Measurements from ENCODE around the gene PHKB. TPM values are rescaled to one million over a fixed set of nuclear protein-coding genes. Genes with fewer than 3 reads are reported as not detected.
A peak's percentile ranks its signal among the peaks of the same experiment; 100 is the strongest.

PHKB gene
- total RNA-seq, 2 donors from 2014 or later = 32.7 to 46.7 TPM

DNA sequence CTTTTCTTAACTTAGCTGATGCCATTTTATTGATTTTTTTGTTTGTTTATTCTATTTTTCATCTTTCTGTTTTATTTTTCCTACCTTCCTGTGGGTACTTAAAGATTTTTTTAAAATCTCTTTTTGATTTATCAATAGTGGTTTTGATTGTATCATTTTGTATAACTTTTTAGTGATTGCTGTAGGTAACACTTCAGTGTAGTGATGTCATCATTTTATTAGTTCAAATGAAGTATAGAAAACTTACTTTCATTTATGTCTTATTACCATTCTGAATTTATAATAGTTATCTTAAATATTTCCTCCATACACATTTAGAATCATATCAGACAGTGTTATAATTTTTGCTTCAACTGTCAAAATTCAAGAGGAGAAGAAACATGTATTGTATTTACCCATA is 115.9 kb downstream of the PHKB start:
- DNase-seq (ENCODE audit: low spot score) = no peak
- peaks cover 28 to 37% of the 10 kb centered on the region in 2 donors for H3K4me1 Mint-ChIP-seq (ENCODE audit: low read depth in 2 of 2)
- peaks cover 4% of the 10 kb centered on the region for H3K36me3 Mint-ChIP-seq
- no peak overlapping the region for H3K27ac Mint-ChIP-seq
- H3K4me3 Mint-ChIP-seq = no peak overlapping the region
- H3K9me3 Mint-ChIP-seq = no peaks in the 10 kb centered on the region
- ATAC-seq = no peak
- no peaks in the 10 kb centered on the region for H3K27me3 Mint-ChIP-seq

DNA sequence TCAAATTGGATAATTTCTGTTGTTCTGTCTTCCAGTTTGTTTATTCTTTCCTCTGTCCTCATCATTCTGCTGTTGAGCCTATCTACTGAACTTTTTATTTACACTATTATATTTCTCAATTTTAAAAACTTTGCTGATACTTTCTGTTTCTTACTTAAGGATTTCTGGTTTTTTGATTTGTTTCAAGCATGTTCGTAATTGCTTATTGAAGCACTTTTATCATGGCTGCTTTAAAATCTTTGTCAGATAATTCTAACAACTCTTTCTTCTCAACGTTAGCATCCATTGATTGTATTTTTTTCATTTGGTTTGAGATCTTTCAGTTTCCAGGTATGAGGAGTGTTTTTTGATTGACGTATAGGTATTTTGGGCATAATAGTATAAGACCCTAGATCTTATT is 116.9 kb downstream of the PHKB start:
- H3K9me3 Mint-ChIP-seq = no peaks in the 10 kb centered on the region
- no peak for ATAC-seq

DNA sequence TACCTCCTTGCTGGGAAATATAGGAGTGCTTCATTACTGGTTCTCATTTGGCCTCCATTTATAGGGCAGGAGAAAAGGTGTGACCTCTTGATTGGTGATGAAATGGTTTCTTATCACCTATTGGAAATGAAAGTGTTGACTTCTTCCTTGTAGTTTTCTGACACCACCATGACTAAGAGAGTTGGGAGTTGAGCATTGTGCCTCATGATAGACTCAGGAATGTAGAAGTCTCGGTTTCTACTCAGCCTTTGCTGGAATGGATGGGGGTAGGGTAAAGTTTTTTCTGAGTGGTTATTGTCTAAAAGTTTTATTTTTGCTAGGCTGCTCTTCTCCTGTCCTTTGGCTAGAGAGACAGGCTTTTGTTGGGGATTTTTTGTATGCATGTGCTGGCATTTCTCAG is 117.4 kb downstream of the PHKB start:
- Mint-ChIP-seq H3K4me1 (ENCODE audit: low read depth in 2 of 2) (peaks cover 21 to 32% of the 10 kb centered on the region in 2 donors), H3K27ac (no peak overlapping the region), H3K36me3 (no peaks in the 10 kb centered on the region), H3K9me3 (no peaks in the 10 kb centered on the region), H3K27me3 (no peaks in the 10 kb centered on the region), H3K4me3 (no peak overlapping the region)
- DNase-seq (ENCODE audit: low spot score) = no peak
- no peak for ATAC-seq

More for the DNA sequence above, 116.9 kb downstream of the PHKB start:
- Mint-ChIP-seq H3K27me3 (no peaks in the 10 kb centered on the region), H3K4me3 (no peak overlapping the region), H3K27ac (no peak overlapping the region), H3K4me1 (ENCODE audit: low read depth in 2 of 2) (peaks cover 21 to 32% of the 10 kb centered on the region in 2 donors), H3K36me3 (no peaks in the 10 kb centered on the region)
- no peak for DNase-seq (ENCODE audit: low spot score)

DNA sequence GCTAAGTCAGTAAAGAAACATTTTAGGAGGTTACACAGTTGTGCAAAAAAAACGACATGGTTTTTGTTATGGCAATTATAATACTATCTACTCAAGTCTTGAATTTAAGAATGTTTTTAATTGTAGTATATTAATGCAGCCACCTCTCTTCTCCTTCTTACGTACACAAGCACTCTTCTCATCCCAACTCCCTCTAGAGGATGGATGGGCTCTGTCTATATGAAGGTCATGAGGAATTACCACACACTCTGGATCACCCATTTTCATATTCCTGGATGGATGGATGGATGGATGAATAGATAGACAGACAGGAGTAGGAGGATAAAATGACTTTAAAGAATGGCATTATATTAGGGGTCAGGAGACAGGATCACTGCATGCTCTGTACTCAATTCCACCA is 120.0 kb downstream of the PHKB start:
- peaks cover 11 to 18% of the 10 kb centered on the region in 2 donors for H3K4me1 Mint-ChIP-seq (ENCODE audit: low read depth in 2 of 2)
- H3K36me3 Mint-ChIP-seq = no peaks in the 10 kb centered on the region
- no peak overlapping the region for H3K4me3 Mint-ChIP-seq
- DNase-seq (ENCODE audit: low spot score) = no peak
- H3K9me3 Mint-ChIP-seq = no peaks in the 10 kb centered on the region
- H3K27ac Mint-ChIP-seq = no peak overlapping the region
- no peak for ATAC-seq
- no peaks in the 10 kb centered on the region for H3K27me3 Mint-ChIP-seq

DNA sequence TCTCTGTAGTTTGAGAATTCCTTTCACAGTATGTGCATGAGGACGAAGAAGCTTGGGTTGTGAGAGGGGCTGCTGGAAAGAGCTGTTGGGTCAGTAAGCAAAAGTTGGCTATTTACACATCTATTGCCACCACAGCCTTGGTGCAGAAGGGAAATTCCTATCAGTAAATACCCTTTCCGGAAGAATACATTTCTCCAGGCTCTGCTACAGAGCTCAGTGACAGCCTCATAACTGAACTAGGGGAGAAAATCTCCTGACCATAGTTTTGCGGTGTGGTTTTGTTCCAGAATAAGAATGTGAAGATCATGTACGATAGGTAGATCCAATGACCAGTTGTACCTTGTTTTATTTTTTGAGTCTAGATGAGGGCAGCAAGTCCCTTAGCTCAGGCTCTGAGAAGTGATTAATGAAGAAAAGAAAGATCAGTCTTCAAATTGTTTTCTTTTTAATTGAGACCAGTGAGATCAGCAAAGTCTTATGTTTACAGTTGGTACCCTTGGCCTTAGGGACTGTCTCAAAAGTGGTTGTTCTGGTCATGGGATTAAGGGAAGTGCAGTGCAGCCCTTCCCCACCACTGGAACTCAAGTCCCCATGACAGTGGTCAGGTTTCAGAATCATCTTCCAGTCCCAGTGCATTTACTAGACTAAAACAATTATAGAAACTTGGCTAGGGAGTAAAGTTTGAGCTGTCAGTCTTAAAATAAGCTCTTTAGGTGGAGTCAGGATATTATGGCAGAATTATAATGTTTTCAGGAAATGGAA is 123.5 kb downstream of the PHKB start:
- Mint-ChIP-seq H3K36me3 (peaks cover 4% of the 10 kb centered on the region), H3K9me3 (no peaks in the 10 kb centered on the region), H3K27ac (no peak overlapping the region), H3K27me3 (no peaks in the 10 kb centered on the region), H3K4me1 (ENCODE audit: low read depth in 2 of 2) (no peaks in the 10 kb centered on the region), H3K4me3 (no peak overlapping the region)
- ATAC-seq (no peak), DNase-seq (ENCODE audit: low spot score) (no peak)

DNA sequence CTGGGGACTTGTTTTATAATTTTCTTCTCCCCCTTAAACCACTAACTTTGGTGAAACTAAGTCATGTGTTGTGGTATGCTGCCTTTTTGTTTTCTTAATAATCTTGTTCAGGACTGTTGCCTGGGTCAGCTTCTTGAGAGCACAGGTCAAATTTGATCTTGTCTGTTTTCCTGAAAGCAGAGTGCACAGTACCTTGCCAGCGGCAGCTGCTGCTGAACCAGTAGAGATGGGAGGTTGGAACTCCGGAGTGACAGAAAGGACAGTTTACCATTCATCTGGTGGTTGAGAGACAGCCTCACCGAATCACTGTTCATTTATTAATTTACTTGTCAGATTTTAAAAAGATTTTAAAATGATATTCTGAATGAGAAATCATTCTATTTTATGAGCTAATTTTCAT is 125.0 kb downstream of the PHKB start:
- peaks cover 13% of the 10 kb centered on the region for H3K36me3 Mint-ChIP-seq
- H3K27me3 Mint-ChIP-seq = no peaks in the 10 kb centered on the region
- no peaks in the 10 kb centered on the region for H3K9me3 Mint-ChIP-seq
- peaks cover 5 to 6% of the 10 kb centered on the region in 2 donors for H3K4me1 Mint-ChIP-seq (ENCODE audit: low read depth in 2 of 2)
- ATAC-seq = no peak
- no peak overlapping the region for H3K27ac Mint-ChIP-seq
- no peak for DNase-seq (ENCODE audit: low spot score)
- H3K4me3 Mint-ChIP-seq = no peak overlapping the region

DNA sequence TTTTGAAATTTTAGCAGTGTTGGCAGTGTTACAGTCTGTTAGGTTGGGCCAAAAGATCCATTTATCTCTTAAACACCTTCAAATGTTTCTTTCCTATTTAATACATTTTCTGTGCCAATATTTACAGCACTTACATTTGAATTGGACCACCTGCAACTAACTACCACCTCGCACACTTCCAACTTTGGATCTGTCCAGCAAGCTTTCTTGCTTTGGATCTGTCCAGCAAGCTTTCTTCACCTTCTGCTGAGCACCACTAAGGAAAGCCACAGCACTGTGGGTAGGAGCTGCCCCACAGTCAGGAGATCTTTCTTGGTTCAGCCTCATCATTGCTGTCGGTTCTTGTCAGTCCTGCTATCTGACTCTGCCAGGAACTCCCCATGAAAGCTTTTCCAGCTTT is 129.3 kb downstream of the PHKB start:
- no peaks in the 10 kb centered on the region for H3K9me3 Mint-ChIP-seq
- H3K4me1 Mint-ChIP-seq (ENCODE audit: low read depth in 2 of 2) = peaks cover 23 to 25% of the 10 kb centered on the region in 2 donors
- H3K27me3 Mint-ChIP-seq = no peaks in the 10 kb centered on the region
- ATAC-seq = no peak
- H3K4me3 Mint-ChIP-seq = no peak overlapping the region
- H3K36me3 Mint-ChIP-seq = peaks cover 27% of the 10 kb centered on the region
- no peak for DNase-seq (ENCODE audit: low spot score)
- H3K27ac Mint-ChIP-seq = no peak overlapping the region

DNA sequence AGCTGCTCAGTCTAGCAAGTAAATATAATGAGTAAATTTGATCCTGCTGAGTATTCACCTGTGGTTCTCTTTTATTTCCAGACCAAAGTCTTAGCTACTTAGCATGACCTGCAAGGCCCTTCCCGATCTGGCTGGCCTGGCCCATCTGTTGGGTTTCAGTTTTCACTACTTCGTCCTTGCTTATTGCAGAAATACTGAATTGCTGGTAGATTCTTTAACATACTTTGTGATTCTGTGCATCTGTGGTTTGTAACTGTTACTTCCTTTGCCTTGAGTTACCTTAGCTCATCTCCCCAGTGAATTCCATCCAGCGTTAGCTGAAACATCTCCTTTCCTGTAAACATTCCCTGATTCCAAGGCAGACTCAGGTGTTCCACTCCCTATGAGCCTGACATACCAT is 131.1 kb downstream of the PHKB start:
- Mint-ChIP-seq H3K27ac (peak overlapping the region; percentile 42 to 44), H3K4me3 (peak overlapping the region; percentile 44), H3K27me3 (no peaks in the 10 kb centered on the region), H3K36me3 (peaks cover 27% of the 10 kb centered on the region), H3K4me1 (ENCODE audit: low read depth in 2 of 2) (peaks cover 23 to 25% of the 10 kb centered on the region in 2 donors), H3K9me3 (no peaks in the 10 kb centered on the region)
- ATAC-seq (peak; percentile 11 to 43), DNase-seq (ENCODE audit: low spot score) (no peak)

DNA sequence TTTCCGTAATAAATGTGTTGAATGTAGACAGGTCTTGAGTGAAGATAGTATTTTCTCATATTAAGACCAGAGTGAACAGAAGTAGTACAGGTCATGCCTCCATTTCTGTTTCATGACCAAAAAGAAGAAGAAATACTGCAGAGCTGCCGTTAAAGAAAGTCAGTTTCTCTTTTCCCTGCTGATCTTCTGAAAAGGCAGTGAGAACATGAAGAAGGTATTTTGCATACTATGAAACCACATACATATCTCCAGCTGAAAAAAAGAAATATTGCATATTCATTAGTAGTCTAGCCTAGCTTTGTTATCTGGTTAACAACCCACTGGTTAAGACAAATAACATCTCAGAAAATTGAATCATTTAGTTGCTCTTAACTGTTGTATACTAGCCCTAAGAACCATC is 138.4 kb downstream of the PHKB start:
- no peak overlapping the region for H3K4me3 Mint-ChIP-seq
- H3K9me3 Mint-ChIP-seq = no peaks in the 10 kb centered on the region
- no peak overlapping the region for H3K27ac Mint-ChIP-seq
- no peak for ATAC-seq
- peaks cover 6% of the 10 kb centered on the region for H3K36me3 Mint-ChIP-seq
- no peaks in the 10 kb centered on the region for H3K27me3 Mint-ChIP-seq
- H3K4me1 Mint-ChIP-seq (ENCODE audit: low read depth in 2 of 2) = peaks cover 4 to 6% of the 10 kb centered on the region in 2 donors
- DNase-seq (ENCODE audit: low spot score) = no peak

DNA sequence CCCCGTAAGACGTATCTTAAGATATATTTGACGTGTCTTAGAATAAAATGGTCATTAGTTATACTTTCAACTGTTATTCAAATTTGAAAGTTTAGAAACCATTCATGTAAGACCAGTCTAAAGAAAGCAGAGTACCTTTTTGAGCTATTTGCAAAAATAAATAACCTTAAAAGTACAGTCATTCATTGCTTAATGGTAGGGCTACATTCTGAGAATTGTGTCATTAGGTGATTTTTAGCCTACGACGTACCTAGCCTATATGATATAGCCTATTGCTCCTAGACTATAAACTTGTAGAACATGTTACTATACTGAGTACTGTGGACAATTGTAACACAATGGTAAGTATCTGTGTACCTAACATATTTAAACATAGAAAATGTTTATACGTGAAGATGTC is 139.2 kb downstream of the PHKB start:
- DNase-seq (ENCODE audit: low spot score) (no peak), ATAC-seq (no peak)
- Mint-ChIP-seq H3K27me3 (no peaks in the 10 kb centered on the region), H3K36me3 (peaks cover 6% of the 10 kb centered on the region), H3K27ac (no peak overlapping the region), H3K9me3 (no peaks in the 10 kb centered on the region), H3K4me1 (ENCODE audit: low read depth in 2 of 2) (peaks cover 4 to 6% of the 10 kb centered on the region in 2 donors), H3K4me3 (no peak overlapping the region)

DNA sequence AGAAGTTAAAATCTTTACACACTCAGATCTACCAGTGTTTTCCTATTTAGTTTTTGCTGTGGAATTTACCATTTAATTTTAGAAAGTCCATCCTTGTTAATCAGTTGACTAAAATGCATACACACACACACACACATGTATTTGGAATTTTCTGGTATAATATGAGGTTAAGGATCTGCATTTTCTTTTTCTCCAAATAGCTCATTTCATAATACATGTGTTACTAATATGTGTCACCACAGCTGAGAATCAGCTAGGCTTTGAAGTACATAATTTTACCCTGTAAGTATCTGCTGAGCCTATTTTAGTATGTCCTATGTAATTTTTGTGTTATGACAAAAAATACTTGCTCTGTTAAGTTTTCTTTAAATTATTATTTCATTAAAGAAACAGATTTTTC is 143.2 kb downstream of the PHKB start:
- ATAC-seq (no peak), DNase-seq (ENCODE audit: low spot score) (no peak)
- no peak overlapping the region for H3K27ac Mint-ChIP-seq
- H3K27me3 Mint-ChIP-seq = no peaks in the 10 kb centered on the region
- H3K9me3 Mint-ChIP-seq = peaks cover 3% of the 10 kb centered on the region
- peaks cover 12% of the 10 kb centered on the region for H3K36me3 Mint-ChIP-seq
- no peak overlapping the region for H3K4me3 Mint-ChIP-seq
- H3K4me1 Mint-ChIP-seq (ENCODE audit: low read depth in 2 of 2) = peaks cover 4 to 12% of the 10 kb centered on the region in 2 donors

DNA sequence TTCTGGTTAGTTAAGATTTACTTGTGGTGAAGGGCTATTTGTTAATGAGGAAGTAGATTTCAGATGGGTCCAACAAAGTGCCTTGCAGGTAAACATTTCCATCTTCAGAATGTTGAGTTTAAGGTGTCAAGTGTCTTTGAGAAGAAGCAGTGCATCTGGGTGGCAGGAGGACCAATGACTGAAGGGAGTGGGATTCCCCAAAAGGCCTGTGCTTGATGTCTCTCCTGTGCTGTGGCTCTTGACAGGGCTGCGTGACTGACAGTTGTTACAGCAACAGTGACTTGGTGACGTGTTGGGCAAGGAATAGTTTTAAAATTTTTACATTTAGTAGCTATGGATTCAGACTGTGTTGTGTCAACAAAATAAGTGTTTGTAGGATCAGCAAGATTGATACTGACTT is 149.9 kb downstream of the PHKB start:
- H3K9me3 Mint-ChIP-seq = peaks cover 3% of the 10 kb centered on the region
- H3K27ac Mint-ChIP-seq = no peak overlapping the region
- peaks cover 13 to 38% of the 10 kb centered on the region in 2 donors for H3K4me1 Mint-ChIP-seq (ENCODE audit: low read depth in 2 of 2)
- ATAC-seq (no peak), DNase-seq (ENCODE audit: low spot score) (no peak)
- peaks cover 26% of the 10 kb centered on the region for H3K36me3 Mint-ChIP-seq
- no peak overlapping the region for H3K4me3 Mint-ChIP-seq
- H3K27me3 Mint-ChIP-seq = no peaks in the 10 kb centered on the region

DNA sequence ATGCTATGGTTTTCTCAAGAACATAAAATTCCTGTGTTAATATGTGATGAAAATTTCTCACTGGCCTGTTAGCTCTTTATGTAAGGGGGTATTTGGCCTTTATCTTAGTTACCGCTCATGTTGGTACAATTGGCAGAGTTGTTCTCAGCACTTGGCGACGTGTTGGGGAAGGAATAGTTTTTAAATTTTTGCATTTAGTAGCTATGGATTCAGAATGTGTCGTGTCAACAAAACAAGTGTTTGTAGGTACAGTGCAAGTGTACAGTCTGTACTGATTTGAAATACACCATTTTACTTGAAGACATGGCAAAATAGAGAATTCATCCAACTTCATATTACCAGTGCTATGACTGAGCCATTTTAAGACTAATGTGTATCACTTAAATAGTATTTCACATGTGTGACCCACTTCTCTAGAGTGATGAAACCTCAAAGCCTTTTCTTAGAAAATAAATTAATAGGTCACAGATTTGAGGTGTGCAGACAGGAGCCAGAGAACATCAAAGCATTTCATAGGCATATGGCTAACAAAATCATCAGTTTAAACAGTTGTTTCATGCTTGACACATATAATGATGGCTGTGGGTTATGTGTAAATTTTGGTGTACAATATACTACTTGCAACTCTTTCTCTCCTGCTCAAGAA is 150.8 kb downstream of the PHKB start:
- no peaks in the 10 kb centered on the region for H3K27me3 Mint-ChIP-seq
- peaks cover 13 to 38% of the 10 kb centered on the region in 2 donors for H3K4me1 Mint-ChIP-seq (ENCODE audit: low read depth in 2 of 2)
- peaks cover 26% of the 10 kb centered on the region for H3K36me3 Mint-ChIP-seq
- peak overlapping the region; percentile 26 for H3K4me3 Mint-ChIP-seq
- ATAC-seq (peak in 1 of 2 donors; percentile 52), DNase-seq (ENCODE audit: low spot score) (no peak)
- peak overlapping the region in 1 of 2 donors; percentile 27 for H3K27ac Mint-ChIP-seq
- peaks cover 3% of the 10 kb centered on the region for H3K9me3 Mint-ChIP-seq

DNA sequence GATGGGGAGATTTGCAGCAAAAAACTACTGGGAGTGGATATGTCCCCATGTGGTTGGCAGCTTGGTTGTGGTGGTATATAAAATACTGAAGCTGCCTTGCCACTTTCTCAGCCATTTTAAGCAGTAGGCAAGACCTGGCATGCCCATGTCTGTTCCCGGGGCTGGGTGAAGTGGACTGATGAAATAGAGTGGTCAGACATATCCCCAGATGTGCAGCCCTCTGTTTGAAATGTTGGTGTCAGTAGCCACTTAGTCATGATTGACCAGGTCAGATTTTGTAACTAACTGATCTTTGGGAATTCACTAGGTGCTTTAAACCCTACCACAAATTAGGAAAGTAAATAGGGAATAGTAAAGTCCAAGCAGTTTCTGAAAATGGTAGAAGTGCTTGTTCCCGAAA is 151.6 kb downstream of the PHKB start:
- H3K36me3 Mint-ChIP-seq = peaks cover 21% of the 10 kb centered on the region
- peaks cover 3% of the 10 kb centered on the region for H3K9me3 Mint-ChIP-seq
- DNase-seq (ENCODE audit: low spot score) = no peak
- no peaks in the 10 kb centered on the region for H3K27me3 Mint-ChIP-seq
- no peak for ATAC-seq
- peaks cover 13 to 36% of the 10 kb centered on the region in 2 donors for H3K4me1 Mint-ChIP-seq (ENCODE audit: low read depth in 2 of 2)
- H3K4me3 Mint-ChIP-seq = no peak overlapping the region
- H3K27ac Mint-ChIP-seq = peak overlapping the region in 1 of 2 donors; percentile 27

Data from natural killer cell treated with Interleukin-12 subunit alpha and Interleukin-12 subunit beta and Interleukin-15 and Interleukin-18, amount 100 ng/mL, for 72 hours (primary cell).